ENCODE results near the gene EOMES.

GRCh38 chr3:27684302-27684701, 37.8 kb downstream of the EOMES start:
- no peak for TF ChIP-seq CTCF (IDR thresholded peaks at IDR 0.05; ENCODE audit: poor library complexity)
- TF ChIP-seq EZH2 (IDR thresholded peaks at IDR 0.05; ENCODE audit: borderline replicate concordance), result no peak

Data from hepatocyte (in vitro differentiated cells).